Coronary artery (tissue), 2 donors: ENCODE data around the gene CDC42BPB.
A peak's percentile ranks its signal among the peaks of the same experiment; 100 is the strongest.

Experiments used
- DNase-seq: peaks from one replicate; pipeline ENCODE4 v3.0.0-alpha.2; 2017; ENCODE audit warnings: low spot score
- H3K27ac ChIP-seq, 2 donors: fragments of 200-600 bp; sonication (generic); one replicate each; pipeline ENCODE4 v1.5.1; 2016 to 2019
- H3K4me3 ChIP-seq: fragments of 200-600 bp; sonication (generic); 2 replicates; pipeline ENCODE4 v1.5.1; 2016; ENCODE audit warnings: mild to moderate bottlenecking, moderate library complexity
- CTCF ChIP-seq: fragments of 200-600 bp; sonication (generic); IDR thresholded peaks from one replicate; pipeline ENCODE4 v1.5.1; 2019; ENCODE audit warnings: antibody characterized with exemption

CDC42BPB gene

GRCh38 chr14:103086771-103087342 lies 29.5 kb upstream of the CDC42BPB start:
- H3K4me3 ChIP-seq, result no peak overlapping the region
- H3K27ac ChIP-seq, result no peak overlapping the region
- no peak for DNase-seq
- TF ChIP-seq CTCF, result no peak

DNA sequence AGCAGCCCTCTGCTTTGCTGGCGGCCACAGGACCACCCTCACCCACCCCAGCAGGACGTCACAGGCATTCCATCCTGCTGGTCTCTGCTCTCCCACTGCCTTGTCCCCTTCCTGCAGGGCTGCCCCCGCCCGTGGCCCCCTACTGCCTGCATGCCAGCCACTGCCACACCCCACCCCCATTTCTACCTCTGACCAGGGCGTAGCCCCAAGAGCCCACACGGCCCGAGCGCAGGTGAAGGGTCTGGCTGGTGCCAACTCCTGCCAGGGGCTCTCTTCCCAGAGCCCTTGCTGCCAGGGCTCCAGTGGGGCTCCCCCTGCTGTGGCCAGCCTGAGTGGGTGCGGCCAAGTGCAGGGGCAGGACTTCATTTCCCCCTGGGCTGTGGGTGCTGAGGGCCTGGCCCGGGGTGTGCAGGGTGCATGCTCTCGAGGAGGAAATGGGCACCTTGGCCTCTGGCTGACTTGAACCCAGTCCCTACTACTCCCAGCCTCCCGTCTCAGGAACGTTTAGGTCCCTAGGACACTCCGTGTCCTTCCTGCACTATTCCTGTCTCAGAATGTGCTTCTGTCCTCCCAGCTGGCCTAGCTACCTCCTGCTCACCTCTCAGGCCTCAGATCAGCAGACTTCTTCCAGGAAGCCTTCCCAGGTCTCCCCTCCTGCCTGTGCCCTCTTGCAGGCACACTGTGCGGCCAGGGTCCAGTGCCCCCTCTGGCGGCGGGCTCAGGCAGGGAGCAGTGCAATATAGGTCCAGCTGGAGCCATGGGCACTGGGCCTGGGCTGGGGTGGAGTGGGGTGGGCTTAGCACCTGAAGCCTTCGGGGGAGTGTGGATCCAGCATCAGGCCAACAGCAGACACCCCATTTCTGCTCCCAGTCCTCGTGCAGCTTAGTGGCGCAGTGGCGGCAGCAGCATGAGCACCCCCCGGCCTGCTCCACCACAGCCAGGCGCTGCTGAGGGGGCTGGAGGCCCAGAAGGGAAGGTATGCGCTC lies 28.1 kb upstream of the CDC42BPB start:
- no peak for TF ChIP-seq CTCF
- DNase-seq, result no peak
- Histone ChIP-seq H3K27ac (no peak overlapping the region), H3K4me3 (no peak overlapping the region)

DNA sequence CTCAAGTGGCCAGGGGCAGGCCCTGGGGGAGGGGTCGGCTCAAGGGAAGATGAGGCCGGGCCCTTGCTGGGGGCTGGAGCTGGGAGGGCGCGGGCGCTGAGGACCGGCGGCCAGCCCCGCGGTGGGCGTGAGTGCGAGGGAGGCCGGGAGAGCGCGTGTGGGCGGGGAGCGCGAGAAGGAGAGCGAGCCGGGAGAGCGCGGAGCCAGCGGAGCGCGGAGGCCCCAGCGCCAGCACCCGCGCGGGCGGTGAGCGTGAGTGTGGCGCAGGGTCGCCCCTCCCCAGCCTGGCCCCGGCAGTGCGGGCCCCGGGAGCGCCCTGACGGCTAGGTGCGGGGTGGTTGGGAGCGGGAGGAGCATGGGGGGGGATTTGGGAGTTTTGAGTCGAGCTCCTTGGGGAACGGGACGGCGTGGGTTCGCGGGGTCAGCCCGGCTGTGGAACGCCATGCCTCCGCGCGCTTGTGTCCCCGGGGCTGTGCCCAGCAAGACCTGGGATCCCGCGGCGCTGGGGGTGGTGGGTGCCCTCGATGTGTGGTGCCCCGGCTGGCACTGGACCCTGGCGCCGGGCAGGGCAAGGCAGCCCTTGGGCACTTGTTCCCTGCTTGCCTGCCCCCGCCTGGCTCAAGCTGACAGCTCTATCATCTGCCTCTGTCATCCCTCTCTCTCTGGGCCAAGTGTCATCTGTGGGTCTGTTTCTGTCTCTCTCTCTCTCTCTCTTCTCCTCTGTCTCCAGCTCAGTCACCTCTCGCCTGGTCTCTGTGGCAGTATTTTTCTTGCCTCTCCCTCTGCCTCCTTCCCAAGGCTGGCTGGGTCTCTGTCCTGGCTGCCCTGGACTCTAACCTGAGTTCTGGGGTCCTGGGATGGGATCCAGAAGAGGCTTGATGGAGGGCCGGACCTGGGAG lies 26.9 kb upstream of the CDC42BPB start, which contains the start of gene LBHD2:
Gene LBHD2, plus strand, starts transcription at position 190 of the 899 bp plus-strand sequence. CDS start 1,803 bp downstream, outside the sequence.
- DNase-seq, result no peak
- Histone ChIP-seq H3K27ac (no peak within 1 kb of the TSS), H3K4me3 (peak within 1 kb of the TSS; percentile 43)
- no peak for TF ChIP-seq CTCF

- Histone ChIP-seq H3K27ac (no peak overlapping the region), H3K4me3 (no peak overlapping the region)
- TF ChIP-seq CTCF, result no peak
- DNase-seq, result no peak
These were observed 24.6 kb upstream of the CDC42BPB start for GRCh38 chr14:103081951-103082350.

GRCh38 chr14:103078860-103079587 lies 21.7 kb upstream of the CDC42BPB start:
- Histone ChIP-seq H3K4me3 (no peak overlapping the region), H3K27ac (no peak overlapping the region)
- TF ChIP-seq CTCF, result no peak
- no peak for DNase-seq

DNA sequence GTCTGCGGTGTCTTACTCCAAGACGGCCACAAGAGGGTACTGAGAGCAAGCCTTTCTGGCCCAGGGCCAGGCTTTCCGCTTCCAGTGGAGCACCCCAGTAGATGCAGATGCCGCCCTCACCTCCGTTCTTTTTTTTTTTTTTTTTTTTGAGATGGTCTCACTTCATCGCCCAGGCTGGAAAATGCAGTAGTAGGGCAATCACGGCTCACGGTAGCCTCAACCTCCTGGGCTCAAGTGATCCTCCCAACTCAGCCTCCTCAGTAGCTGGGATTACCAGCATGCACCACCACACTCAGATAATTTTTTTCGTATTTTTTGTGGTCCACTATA lies 21.0 kb upstream of the CDC42BPB start:
- TF ChIP-seq CTCF, result peak; percentile 46
- no peak overlapping the region for H3K27ac ChIP-seq
- no peak for DNase-seq
- no peak overlapping the region for H3K4me3 ChIP-seq
